IPS-18c (cell line): ENCODE data around the gene SUMO1.
"Not testable (repeated sequence)": the region's sequence is repeated elsewhere in the genome, so short reads cannot be mapped to it uniquely, and the experiment has no call there.

Experiments used
- H3K4me3 ChIP-seq: 2 replicates; pipeline ENCODE4 v1.7.0; 2013; ENCODE audit warnings: low read depth, mild to moderate bottlenecking, low read length, moderate library complexity; ENCODE audit not compliant: insufficient read depth
- H3K9me3 ChIP-seq: one replicate; pipeline ENCODE4 v1.6.1; 2013; ENCODE audit warnings: mild to moderate bottlenecking, low read length, moderate library complexity; ENCODE audit not compliant: control insufficient read depth, insufficient read depth

Gene SUMO1

DNA sequence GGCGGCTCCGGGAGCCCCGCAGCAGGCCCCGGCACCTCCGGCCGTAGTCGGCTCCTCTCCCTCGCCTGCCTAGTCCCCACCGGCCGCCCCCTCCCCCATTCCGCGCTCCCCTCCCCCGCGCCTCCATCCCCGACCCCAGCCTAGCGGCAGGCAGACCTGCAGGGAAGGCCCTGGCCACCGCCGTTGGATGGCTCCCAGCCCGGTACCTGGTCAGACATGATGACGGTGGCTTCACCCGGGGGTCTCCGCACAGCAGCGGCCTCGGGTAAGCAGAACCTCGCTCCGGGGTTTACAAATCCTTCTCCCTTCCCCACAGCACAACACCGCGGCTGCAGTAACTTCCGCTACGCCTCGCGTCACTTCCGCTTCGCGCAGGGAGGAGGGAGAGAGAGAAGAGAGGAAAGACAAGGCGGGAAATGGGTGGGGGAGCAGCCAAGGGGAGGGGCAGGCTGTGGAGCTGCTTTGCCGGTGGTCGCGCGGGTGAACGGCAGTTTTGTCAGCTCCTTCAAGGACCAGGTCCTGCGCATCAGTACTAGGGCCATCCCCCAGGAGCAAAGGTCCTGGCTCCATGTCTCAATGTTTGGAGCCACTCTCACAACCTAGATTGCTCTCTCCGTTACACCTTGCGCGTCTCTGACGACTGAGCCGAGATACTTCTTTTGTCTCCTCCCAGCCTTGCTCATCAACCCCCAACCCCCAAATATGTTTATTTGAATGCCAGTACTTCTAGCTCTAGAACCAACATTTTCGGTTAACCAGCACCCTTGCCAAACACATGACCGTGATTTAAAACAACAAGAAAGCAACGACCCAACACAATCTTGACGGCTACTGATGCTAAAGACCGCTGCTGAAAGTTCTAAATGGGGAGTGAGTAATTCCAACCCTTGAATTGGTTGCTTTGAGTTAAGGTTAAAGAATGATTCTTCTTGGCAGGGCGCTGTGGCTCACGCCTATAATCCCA is at the start of gene SUMO1:
SUMO1 (minus strand) TSS at position 364 of the 964 bp plus-strand sequence; CDS start at position 218, 146 bp downstream.
- peak within 1 kb of the TSS; percentile 97 for H3K4me3 ChIP-seq
- H3K9me3 ChIP-seq: peaks cover 3% of the 10 kb centered on the region

DNA sequence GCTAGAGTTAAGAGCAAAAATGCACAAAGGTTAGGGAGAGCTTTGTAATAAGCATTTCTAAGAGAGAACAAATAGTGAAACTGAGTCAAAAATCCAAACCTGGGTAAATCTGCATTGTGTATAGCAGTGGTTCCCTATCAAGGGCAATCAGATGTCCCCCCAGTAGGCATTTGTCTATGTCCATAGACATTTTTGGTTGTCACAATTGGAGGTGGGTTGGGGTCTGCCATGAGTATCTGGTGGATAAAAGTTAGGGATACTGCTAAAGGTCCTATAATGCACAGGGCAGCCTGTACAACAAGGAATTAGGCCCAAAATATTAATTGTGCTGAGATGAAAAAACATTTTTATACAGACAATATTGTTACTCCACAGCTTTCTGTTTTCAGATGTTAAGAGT is 48.2 kb upstream of the SUMO1 start:
- H3K4me3 ChIP-seq: no peak overlapping the region

DNA sequence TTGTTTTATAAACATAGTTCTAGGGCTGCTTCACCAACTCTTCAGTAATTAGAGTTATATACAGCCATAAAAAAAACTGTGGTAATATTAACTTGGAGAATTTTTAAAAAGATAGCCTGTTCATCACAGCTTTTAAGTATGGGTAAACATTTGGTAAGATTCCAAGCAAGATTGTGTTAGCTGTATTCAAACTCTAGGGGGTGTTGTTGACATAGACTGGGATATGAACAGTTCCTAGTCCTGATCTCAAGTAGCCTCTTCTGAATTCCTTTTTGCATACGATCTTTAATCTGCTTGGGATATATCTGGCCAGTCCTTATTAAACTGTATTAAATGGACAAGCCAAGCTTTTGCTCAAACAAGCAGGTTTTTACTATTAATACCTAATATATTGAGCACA is 40.5 kb upstream of the SUMO1 start:
- Histone ChIP-seq H3K9me3 (peaks cover 2% of the 10 kb centered on the region), H3K4me3 (no peak overlapping the region)

More for the DNA sequence above, 48.2 kb upstream of the SUMO1 start:
- H3K9me3 ChIP-seq: no peaks in the 10 kb centered on the region

DNA sequence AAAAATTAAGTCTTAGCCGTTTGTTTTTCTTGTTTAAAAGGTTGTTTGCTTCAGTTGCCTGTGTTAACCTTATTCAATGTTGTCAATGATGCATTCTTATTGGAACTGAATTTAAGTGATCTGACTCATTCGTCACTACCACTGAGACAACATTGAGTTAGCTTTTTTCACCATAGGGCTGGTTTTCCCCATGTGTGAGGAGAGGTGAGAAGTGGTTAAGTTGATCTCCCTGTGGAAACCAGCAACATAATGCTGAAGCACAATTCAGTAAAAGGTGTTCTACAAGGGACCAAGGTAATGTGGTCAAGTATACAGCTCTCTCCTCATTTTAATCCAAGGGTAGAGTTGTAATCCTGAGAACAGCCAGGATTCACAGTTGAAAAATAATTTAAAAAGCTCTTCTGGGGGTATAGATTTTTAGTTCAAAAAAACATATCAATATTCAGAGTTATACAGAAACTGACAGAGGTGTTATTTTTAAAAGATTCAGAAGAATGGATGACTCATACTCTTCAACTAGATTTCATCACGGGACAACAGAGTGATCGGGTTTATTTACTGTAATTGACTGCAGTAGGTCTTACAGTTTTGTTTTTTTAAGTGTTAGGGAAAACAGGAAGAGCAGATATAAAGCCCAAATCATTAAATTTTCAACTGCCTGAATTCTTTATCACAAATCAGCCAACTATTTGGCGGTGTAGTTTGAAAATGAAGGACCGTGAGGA is 39.8 kb upstream of the SUMO1 start:
- Histone ChIP-seq H3K9me3 (peaks cover 2% of the 10 kb centered on the region), H3K4me3 (no peak overlapping the region)

DNA sequence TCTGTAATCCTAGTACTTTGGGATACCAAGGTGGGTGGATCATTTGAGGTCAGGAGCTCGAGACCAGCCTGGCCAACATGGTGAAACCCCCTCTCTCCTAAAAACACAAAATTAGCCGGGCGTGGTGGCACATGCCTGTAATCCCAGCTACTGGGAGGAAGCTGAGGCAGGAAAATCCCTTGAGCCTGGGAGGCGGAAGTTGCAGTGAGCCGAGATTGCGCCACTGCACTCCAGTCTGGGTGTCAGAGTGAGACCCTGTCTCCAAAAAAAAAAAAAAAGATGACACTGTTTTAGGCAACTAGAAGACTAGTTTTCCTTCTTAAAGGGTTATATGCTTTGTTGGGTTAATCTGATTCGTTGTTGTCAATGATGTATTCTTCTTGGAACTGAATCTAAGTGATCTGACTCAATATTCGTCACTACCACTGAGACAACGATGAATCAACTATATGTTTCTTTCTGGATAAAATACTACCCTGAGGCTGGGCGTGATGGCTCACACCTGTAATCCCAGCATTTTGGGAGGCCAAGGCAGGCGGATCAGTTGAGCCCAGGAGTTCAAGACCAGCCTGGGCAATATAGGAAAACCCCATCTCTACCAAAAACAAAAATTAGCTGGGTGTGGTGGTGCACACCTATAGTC is 37.8 kb upstream of the SUMO1 start:
- H3K4me3 ChIP-seq, H3K9me3 ChIP-seq: not testable (repeated sequence)

DNA sequence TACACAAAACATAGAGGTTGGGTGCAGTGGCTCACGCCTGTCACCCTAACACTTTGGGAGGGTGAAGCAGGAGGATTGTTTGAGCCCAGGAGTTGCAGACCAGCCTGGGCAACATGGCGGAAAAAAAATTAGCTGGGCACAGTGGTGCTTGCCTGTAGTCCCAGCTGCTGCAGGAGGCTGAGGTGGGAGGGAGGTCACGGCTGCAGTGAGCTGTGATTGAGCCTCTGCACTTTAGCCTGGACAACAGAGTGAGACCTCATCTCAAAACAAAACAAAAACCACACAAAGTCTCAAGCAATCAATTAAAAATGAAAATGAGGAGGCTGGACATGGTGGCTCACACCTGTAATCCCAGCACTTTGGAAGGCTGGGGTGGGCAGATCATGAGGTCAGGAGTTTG is 32.1 kb upstream of the SUMO1 start:
- Histone ChIP-seq H3K4me3 (no peak overlapping the region), H3K9me3 (no peaks in the 10 kb centered on the region)

DNA sequence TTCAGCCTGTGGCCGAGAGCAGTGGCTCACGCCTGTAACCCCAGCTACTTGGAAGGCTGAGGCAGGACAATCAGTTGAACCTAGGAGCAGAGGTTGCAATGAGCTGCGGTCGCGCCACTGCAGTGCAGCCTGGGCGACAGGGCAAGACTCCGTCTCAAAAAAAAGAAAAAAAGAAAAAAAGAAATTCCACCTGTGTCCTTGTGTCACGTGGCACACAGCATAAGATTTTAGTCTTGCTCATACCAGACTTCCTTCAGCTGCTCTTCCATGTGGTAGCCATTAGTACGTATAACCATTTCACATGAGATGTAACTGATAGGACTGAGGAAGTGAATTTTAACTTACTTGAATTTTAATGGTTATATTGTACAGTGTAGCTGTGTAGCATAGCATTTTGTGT is 31.2 kb upstream of the SUMO1 start:
- Histone ChIP-seq H3K4me3 (no peak overlapping the region), H3K9me3 (no peaks in the 10 kb centered on the region)

DNA sequence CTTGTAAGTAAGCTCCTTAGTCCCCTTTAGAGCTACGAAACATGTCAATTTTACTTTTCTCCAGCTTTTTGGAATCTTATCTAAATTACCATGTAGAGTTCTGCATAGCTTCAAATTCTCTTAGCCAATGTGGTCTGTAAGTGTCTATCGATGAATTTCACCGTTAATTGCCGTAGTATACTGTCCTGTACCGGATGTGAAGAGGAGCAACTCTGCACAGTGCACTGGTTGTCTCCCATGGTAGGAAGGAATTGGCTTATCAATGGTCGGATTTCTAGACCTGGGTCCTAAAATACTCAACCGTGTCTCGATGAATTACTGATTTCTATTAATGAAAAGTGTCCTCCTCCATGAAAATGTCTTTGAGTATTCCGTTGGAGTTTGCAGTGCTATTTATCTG is 29.1 kb upstream of the SUMO1 start:
- peak overlapping the region; percentile 82 for H3K4me3 ChIP-seq
- no peaks in the 10 kb centered on the region for H3K9me3 ChIP-seq

DNA sequence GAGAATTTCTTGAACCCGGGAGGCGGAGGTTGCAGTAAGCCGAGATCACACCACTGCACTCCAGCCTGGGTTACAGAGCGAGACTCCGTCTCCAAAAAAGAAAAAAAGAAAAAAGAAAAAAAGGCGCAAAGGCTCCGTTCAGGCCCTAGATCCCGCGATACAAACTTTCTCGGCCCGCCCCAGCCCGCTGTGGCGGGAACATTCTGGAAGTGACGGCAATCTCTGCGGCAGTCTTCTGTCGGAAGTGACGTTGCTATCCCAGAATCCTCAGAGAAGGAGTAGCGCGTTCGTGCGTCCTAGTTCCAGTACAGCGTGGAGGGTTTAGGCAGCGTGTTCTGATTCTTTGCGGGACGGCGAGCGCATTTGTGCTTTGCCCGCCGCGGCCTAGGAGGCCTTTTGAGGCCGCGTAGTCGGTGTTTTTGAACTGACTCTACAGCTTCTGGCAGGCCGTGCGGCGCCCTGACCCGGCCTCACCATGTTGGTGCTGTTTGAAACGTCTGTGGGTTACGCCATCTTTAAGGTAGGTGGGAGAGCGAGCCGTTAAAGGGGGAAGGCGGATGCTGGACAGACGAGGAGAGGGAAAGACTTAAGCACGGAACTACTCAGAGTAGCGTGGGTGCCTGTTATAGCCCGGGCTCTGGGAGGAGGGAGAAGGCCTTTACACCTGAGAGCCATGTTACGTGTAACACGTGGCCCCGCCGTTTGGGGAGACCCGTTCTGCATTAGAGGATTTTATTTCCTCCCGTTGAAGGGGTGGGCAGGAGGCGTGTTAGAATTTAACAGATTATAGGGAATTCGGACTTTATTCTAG is 27.3 kb upstream of the SUMO1 start, which contains the start of gene NOP58:
NOP58 (plus strand) TSS at position 297 of the 811 bp plus-strand sequence; CDS start at position 476, 179 bp downstream.
- H3K4me3 ChIP-seq: peak within 1 kb of the TSS; percentile 82
- no peaks in the 10 kb centered on the region for H3K9me3 ChIP-seq

DNA sequence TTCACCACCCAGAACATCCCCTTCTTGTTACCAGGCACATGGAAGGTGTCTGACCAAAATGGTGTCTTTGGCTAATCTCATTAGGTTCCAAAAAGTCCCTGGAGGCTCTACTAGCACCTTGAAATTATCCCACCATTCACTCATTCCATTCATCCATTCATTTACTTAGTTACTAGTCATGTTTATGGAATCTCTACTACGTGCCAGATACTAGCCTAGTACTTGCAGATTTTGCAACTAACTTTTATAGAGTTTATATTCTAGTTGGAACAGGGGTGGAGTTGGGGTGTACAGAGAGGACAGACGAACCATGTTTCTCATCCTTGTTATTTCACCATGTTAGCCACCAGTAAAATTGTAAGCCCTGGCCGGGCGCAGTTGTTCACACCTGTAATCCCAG is 23.1 kb upstream of the SUMO1 start:
- Histone ChIP-seq H3K4me3 (no peak overlapping the region), H3K9me3 (no peaks in the 10 kb centered on the region)

DNA sequence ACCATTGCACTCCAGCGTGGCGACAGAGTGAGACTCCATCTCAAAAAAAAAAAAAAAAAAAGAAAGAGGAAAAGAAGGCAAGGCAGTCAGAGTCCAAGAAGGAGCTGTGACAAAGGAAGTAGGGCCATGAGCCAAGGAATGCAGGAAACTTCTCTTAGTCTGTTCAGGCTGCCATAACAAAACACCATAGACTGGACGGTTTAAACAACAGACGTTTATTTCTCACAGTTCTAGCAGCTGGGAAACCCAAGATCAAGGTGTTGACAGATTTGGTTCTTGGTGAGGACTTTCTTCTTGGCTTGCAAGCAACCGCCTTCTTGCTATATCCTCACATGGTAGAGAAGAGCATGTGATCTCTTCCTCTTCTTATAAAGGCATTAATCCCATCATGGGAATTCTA is 13.1 kb upstream of the SUMO1 start:
- Histone ChIP-seq H3K9me3 (no peaks in the 10 kb centered on the region), H3K4me3 (no peak overlapping the region)

DNA sequence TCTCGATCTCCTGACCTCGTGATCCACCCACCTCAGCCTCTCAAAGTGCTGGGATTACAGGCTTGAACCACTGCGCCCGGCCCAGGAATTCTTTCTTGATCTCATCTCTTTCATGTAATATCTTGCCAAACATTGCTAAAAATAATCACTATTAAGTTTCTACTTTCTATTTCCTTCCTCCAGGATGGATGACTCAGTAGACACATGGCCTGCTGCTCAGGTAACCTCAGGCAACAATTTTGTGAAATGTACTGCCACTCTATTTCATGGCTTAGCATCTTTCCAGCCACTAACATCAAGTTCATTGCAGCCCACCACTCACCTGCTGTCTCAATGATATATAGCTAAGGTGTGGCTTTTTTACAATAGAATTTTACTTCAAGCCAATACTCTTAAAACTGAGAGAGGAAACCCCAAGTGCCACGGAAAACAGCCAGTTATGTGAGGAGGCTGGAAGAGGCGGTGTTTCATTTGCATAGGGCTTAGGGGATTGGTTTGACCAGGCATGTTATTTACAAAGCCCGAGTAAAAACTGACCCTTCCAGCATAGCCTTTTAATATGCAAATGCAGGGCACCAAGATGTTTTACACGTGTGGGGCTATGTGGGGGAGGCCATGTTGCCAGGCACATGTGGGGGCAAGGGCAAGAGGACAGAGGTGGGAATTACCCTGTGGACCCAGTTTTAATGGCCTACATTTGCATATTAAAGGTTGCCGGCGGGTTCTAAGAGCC is 11.3 kb upstream of the SUMO1 start:
- H3K4me3 ChIP-seq: no peak overlapping the region
- H3K9me3 ChIP-seq: no peaks in the 10 kb centered on the region

DNA sequence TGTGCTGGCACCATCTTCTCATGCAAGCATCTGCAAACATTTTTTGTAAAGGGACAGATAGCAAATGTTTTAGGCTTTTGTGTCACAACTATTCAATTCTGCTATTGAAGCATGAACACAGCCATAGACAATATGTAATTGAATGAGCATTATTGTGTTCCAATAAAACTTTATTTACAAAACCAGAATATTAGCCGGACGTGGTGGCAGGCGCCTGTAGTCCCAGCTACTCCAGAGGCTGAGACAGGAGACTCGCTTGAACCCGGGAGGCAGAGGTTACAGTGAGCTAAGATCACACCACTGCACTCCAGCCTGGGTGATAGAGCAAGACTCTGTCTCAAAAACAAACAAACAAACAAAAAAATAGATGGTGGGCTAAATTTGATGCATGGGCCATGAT is 9.3 kb upstream of the SUMO1 start:
- H3K4me3 ChIP-seq, H3K9me3 ChIP-seq: not testable (repeated sequence)

DNA sequence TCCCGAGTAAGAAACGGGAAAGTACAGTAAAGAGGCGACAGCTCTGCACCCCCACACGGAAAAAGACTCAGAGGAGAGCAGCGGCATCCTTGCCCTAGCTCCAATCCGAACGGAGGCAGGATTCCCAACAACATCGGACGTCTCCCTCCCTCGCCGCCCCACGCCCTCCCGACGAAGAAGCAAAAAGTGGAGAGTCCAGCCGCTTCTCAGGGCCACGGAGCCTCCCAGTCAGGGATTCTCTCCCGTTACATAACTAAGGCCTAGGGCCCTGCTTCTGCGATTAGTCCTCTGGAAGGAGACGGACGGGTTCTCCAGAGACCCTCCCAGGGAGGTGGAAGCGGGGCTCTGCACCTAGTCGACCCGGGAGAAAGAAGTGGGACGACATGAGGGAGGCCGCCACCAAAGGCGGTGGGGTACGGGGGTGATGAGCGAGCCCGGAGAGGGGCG is 587 bp downstream of the SUMO1 start:
- Histone ChIP-seq H3K4me3 (peak overlapping the region; percentile 97), H3K9me3 (peaks cover 3% of the 10 kb centered on the region)

DNA sequence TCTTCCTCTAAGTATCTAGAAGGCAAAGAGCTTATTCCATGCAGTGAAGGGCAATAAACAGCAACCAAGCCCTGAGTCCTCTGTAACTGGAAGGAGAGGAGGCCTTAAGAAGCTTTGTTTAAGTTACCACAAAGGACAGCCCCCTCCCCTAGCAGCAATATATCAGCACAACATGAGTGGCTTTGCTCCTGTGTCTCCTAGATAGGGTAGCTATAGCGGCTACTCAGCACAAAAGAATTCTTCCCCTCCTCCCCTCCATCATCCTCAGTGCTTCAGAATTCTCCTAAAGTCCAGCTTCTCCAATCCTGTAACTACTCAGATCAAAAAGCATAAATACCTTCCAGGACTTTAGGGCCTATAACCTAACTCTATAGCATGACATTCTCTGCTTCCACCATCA is 16.5 kb downstream of the SUMO1 start:
- H3K9me3 ChIP-seq: no peaks in the 10 kb centered on the region
- H3K4me3 ChIP-seq: no peak overlapping the region

DNA sequence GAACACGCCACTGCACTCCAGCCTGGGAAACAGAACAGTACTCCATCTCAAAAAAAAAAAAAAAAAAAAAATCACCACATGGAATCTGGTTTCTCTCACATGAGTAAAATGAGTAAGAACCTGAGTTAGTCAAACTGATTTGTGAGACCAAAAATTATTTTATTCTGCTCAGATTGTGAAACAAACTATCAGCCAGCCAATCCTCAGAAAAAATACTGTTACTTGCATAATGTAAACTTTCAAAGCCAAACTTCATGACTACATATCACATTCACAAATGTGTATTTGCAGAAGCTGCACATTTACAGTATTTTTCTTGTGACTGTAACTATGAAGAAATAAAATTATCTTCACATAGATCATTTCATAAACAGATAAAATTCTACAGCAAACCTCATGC is 23.2 kb downstream of the SUMO1 start:
- Histone ChIP-seq H3K9me3 (no peaks in the 10 kb centered on the region), H3K4me3 (no peak overlapping the region)
